Testis (tissue), 3 donors: ENCODE data around the gene EXOC3. TPM values are rescaled to one million over a fixed set of nuclear protein-coding genes. Genes with fewer than 3 reads are reported as not detected.

Experiments used
- DNase-seq: peaks from one replicate; pipeline ENCODE4 v3.0.0-alpha.2; 2019
- H3K27ac ChIP-seq, 2 donors: fragments of 200-600 bp; sonication (generic); one replicate each; pipeline ENCODE4 v1.5.1; 2019
- H3K27me3 ChIP-seq: fragments of 200-600 bp; sonication (generic); one replicate; pipeline ENCODE4 v1.5.1; 2019
- H3K36me3 ChIP-seq: fragments of 200-600 bp; sonication (generic); one replicate; pipeline ENCODE4 v1.5.1; 2017; ENCODE audit warnings: low read depth; ENCODE audit errors: missing control alignments
- H3K4me1 ChIP-seq: fragments of 200-600 bp; sonication (generic); one replicate; pipeline ENCODE4 v1.5.1; 2019
- H3K4me3 ChIP-seq, 2 donors: fragments of 200-600 bp; sonication (generic); one replicate each; pipeline ENCODE4 v1.5.1; 2017 to 2019
- H3K9me3 ChIP-seq: fragments of 200-600 bp; sonication (generic); one replicate; pipeline ENCODE4 v1.5.1; 2017
- CTCF ChIP-seq, 3 experiments: fragments of 450-650 bp in 2 of 3; fragments of 200-600 bp in 1 of 3; sonication (generic) in 1 of 3; IDR thresholded peaks; one replicate each; pipeline ENCODE4 v1.5.1; 2016 to 2019; ENCODE audit warnings: antibody characterized with exemption in 3 of 3, mild to moderate bottlenecking in 2 of 3, moderate library complexity in 1 of 3
- POLR2A ChIP-seq: fragments of 450-650 bp; IDR thresholded peaks from one replicate; pipeline ENCODE4 v1.6.1; 2017; ENCODE audit warnings: antibody characterized with exemption, mild to moderate bottlenecking, moderate library complexity
- WGBS, 2 donors: methylation state at CpG; one replicate each; pipeline ENCODE4 v1.1.5; 2018; 5-methylcytosine and 5-hydroxymethylcytosine counted together
- intact Hi-C: fragments of 100-400 bp; cut with DNase I; formaldehyde crosslinking; loops from one replicate; pipeline ENCODE4 v1.15.1; 2023; ENCODE audit warnings: low total_unique reads
- polyA plus RNA-seq: library from polyadenylated mRNA; stranded (reverse); fragments of 350-450 nt; fragmentation: Illumina TruSeq; extraction: RNeasy Lipid Tissue Mini Kit (QIAGEN cat#74804); gene quantifications from one replicate; pipeline ENCODE4 v1.2.3, GENCODE V29; 2014; ENCODE audit warnings: low read depth, low replicate concordance; ENCODE audit not compliant: insufficient read depth
- total RNA-seq, 2 donors: library from RNA; depleted of rRNA; stranded (reverse); fragments of >200 nt; gene quantifications; one replicate each; pipeline ENCODE4 v1.2.3, GENCODE V29; 2016

Gene EXOC3
- total and polyA plus RNA-seq, 3 donors from 2014 or later, result 111 to 122 (median 120) TPM

GRCh38 chr5:464446-464842, 21.5 kb downstream of the EXOC3 start:
- intact Hi-C loops, result no loop called here
- Histone ChIP-seq H3K4me1 (no peaks in the 10 kb centered on the region), H3K27me3 (no peaks in the 10 kb centered on the region), H3K4me3 (peak overlapping the region; percentile 15 to 43), H3K36me3 (no peaks in the 10 kb centered on the region), H3K27ac (no peak overlapping the region), H3K9me3 (no peaks in the 10 kb centered on the region)
- 64 to 66% methylated on average over 12 to 19 of the region's 19 CpGs for WGBS, 2 donors
- no peak for DNase-seq
- no peak for TF ChIP-seq POLR2A
- TF ChIP-seq CTCF (IDR thresholded peaks at IDR 0.05), result no peak

- DNase-seq, result no peak
- H3K4me1 ChIP-seq, result no peaks in the 10 kb centered on the region
- H3K9me3 ChIP-seq, result no peaks in the 10 kb centered on the region
- 72 to 80% methylated on average over 28 to 62 of the region's 63 CpGs for WGBS, 2 donors
- intact Hi-C loops, result no loop called here
- no peak for TF ChIP-seq CTCF (IDR thresholded peaks at IDR 0.05)
- TF ChIP-seq POLR2A, result no peak
- no peaks in the 10 kb centered on the region for H3K27me3 ChIP-seq
- H3K4me3 ChIP-seq, result peak overlapping the region; percentile 15 to 43
- no peak overlapping the region for H3K27ac ChIP-seq
- no peaks in the 10 kb centered on the region for H3K36me3 ChIP-seq
These were observed 22.0 kb downstream of the EXOC3 start for GRCh38 chr5:464843-465590.

GRCh38 chr5:465591-466403, 22.8 kb downstream of the EXOC3 start:
- Histone ChIP-seq H3K4me1 (no peaks in the 10 kb centered on the region), H3K27me3 (no peaks in the 10 kb centered on the region), H3K9me3 (no peaks in the 10 kb centered on the region), H3K36me3 (no peaks in the 10 kb centered on the region), H3K27ac (no peak overlapping the region), H3K4me3 (no peak overlapping the region)
- TF ChIP-seq CTCF (IDR thresholded peaks at IDR 0.05) (no peak), POLR2A (no peak)
- intact Hi-C loops, result no loop called here
- DNase-seq, result no peak
- WGBS, 2 donors, result 77 to 81% methylated on average over 14 to 28 of the region's 29 CpGs

- intact Hi-C loops, result no loop called here
- no peaks in the 10 kb centered on the region for H3K9me3 ChIP-seq
- H3K4me3 ChIP-seq, result no peak overlapping the region
- no peak for TF ChIP-seq POLR2A
- TF ChIP-seq CTCF (IDR thresholded peaks at IDR 0.05), result no peak
- no peak overlapping the region for H3K27ac ChIP-seq
- WGBS, 2 donors, result 90 to 91% methylated on average over 8 to 30 of the region's 30 CpGs
- H3K36me3 ChIP-seq, result no peaks in the 10 kb centered on the region
- no peak for DNase-seq
- no peaks in the 10 kb centered on the region for H3K4me1 ChIP-seq
- no peaks in the 10 kb centered on the region for H3K27me3 ChIP-seq
These were observed 23.8 kb downstream of the EXOC3 start for GRCh38 chr5:466661-467310.
